HG02759 (cell line): ENCODE data around the gene RBM3.
A peak's percentile ranks its signal among the peaks of the same experiment; 100 is the strongest.
"Not testable (repeated sequence)": the region's sequence is repeated elsewhere in the genome, so short reads cannot be mapped to it uniquely, and the experiment has no call there.

Source experiments
- ATAC-seq: cut with Tn5 transposase; IDR thresholded peaks from one replicate; pipeline ENCODE4 v1.9.1; 2021; ENCODE audit warnings: mild to moderate bottlenecking, moderate library complexity; ENCODE audit not compliant: unreplicated experiment

Gene RBM3

GRCh38 chrX:48574270-48575266, at the start of gene RBM3:
Gene RBM3 (plus strand): TSS chrX:48574484. CDS start chrX:48575181, 697 bp downstream.
- peak; percentile 88 for ATAC-seq

DNA sequence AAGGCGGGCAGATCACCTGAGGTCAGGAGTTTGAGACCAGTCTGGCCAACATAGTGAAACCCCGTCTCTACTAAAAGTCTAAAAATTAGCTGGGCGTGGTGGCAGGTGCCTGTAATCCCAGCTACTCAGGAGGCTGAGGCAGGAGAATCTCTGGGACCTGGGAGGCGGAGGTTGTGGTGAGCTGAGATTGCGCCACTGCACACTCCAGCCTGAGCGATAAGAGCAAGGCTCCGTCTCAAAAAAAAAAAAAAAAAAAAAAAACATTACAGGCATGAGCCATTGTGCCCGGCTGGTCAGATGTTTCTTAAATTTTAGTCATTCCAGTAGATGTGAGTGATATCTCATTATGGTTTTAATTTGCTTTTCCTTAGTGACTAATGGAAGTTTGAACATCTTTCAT, 48.4 kb upstream of the RBM3 start:
- ATAC-seq: not testable (repeated sequence)

DNA sequence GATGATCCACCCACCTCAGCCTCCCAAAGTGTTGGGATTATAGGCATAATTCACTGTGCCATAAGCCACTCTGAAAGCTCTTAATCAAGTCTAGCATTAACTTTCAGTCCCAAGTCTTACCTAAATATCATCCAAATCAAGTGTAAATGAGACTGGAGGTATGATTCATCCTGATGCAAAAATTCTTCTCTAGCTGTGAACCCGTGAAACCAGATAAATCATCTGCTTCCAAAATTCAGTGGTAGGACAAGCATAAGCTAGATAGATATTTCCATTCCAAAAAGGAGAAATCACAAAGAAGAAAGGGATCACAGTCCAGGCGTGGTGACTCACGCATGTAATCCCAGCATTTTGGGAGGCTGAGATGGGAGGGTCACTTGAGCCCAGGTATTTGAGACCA, 43.5 kb upstream of the RBM3 start:
- ATAC-seq: no peak

DNA sequence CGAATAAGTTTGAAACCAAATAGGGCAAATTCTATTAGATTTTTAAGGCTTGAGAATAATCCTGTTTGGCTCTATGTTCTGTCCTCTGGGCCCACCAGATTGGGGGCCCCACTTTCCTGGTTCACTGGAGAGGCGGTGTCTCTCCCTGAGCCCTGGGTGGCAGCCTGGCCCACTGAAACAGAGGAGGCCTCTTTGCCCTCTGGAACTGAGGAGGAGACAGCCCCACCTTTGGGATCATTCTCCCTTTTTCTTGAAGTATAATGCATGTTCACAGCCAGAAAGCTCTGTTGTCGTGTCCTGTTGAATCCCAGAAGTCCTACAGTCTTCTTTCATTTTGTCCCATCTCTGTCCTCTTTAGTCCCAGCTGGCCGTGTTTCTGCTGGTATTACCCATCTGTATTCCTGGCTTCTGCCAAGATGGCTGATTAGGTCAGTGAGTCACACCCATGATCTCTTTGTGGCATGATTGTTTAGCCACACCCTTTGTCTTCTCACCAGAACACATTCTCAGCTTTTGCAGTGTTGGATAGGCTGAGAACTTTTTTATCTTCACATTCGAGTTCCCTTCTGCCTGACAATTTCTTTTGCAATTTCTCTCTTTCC, 42.8 kb upstream of the RBM3 start:
- no peak for ATAC-seq

DNA sequence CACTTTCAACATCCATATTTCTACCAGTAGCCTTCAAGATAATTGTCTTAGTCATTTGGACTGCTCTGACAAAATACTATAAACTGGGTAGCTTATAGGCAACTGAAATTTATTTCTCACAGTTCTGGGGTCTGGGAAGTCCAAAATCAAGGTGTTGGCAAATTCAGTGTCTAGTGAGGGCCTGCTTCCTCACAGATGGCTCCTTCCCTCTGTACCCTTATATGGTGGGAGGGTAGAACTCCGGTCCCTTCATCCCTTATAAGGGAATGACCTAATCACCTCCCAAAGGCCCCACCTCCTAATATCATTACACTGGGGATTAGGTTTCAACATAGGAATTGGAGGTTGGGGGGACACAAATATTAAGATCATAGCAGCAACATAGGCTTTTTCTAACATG, 42.1 kb upstream of the RBM3 start:
- no peak for ATAC-seq

- ATAC-seq: no peak
Measured at GRCh38 chrX:48533165-48533564, 41.1 kb upstream of the RBM3 start.

GRCh38 chrX:48538641-48539344, 35.5 kb upstream of the RBM3 start:
- no peak for ATAC-seq

- peak; percentile 83 for ATAC-seq
Measured at GRCh38 chrX:48539345-48540027, 34.8 kb upstream of the RBM3 start, which contains the start of gene TBC1D25. Gene TBC1D25 (plus strand): TSS chrX:48539714. CDS start chrX:48539798, 84 bp downstream.

GRCh38 chrX:48540028-48540375, 34.3 kb upstream of the RBM3 start:
- ATAC-seq: peak; percentile 35

GRCh38 chrX:48540480-48540879, 33.8 kb upstream of the RBM3 start:
- no peak for ATAC-seq

GRCh38 chrX:48541140-48541814, 33.0 kb upstream of the RBM3 start:
- no peak for ATAC-seq

- ATAC-seq: no peak
Measured at GRCh38 chrX:48548871-48549270, 25.4 kb upstream of the RBM3 start.

DNA sequence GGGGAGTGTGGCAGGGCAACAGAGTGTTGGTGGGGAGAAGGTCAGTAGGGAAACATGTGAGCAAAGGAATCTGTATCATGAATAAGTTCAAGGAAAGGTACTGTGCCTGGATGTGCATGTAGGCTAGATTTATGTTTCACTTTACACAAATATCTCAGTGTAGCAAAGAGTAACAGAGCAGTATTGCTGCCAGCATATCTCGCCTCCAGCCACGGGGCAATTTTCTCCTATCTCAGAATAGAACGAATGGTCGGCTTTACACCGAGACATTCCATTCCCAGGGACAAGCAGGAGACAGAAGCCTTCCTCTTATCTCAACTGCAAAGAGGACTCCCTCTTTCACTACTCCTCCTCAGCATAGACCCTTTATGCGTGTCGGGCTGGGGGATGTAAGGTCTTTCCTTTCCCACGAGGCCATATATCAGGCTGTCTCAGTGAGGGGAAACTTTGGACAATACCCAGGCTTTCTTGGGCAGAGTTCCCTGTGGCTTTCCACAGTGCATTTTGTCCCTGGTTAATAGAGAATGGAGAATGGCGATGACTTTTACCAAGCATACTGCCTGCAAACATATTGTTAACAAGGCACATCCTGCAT, 18.5 kb upstream of the RBM3 start:
- not testable (repeated sequence) for ATAC-seq

- no peak for ATAC-seq
Measured at GRCh38 chrX:48558271-48558670, 16.0 kb upstream of the RBM3 start.

DNA sequence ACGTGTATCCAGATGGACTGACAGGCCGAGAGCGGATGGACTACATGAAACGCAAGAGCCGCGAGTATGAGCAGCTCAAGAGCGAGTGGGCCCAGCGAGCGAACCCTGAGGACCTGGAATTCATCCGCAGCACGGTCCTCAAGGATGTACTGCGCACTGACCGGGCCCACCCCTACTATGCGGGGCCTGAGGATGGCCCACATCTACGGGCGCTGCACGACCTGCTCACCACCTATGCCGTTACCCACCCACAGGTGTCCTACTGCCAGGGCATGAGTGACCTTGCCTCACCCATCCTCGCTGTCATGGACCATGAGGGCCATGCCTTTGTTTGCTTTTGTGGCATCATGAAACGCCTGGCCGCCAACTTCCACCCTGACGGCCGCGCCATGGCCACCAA, 14.6 kb upstream of the RBM3 start:
- ATAC-seq: no peak

GRCh38 chrX:48560056-48560455, 14.2 kb upstream of the RBM3 start:
- ATAC-seq: no peak

DNA sequence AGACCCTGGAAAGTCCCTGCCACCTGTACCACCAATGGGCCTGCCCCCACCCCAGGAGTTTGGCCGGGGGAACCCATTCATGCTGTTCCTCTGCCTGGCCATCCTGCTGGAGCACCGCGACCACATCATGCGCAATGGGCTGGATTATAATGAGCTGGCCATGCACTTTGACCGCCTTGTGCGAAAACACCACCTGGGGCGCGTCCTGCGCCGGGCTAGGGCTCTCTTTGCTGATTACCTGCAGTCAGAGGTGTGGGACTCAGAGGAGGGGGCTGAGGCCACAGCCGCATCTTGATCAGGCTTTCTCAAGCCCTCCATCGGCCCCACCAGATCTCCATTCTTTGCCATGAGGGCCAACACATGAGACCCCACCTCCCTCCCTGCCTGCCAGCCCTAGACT, 13.6 kb upstream of the RBM3 start:
- no peak for ATAC-seq

- peak; percentile 38 for ATAC-seq
Measured at GRCh38 chrX:48569958-48570357, 4.3 kb upstream of the RBM3 start.

GRCh38 chrX:48573690-48574269, 504 bp upstream of the RBM3 start:
- no peak for ATAC-seq

- ATAC-seq: no peak
Measured at GRCh38 chrX:48575642-48576041, 1.4 kb downstream of the RBM3 start.
